Suppressor macrophage treated with lipopolysaccharide for 4 hours (primary cell): ENCODE data around the gene EPN2.

Experiments
- DNase-seq: peaks from one replicate; pipeline ENCODE4 v3.0.0-alpha.2; 2020

Gene EPN2

DNA sequence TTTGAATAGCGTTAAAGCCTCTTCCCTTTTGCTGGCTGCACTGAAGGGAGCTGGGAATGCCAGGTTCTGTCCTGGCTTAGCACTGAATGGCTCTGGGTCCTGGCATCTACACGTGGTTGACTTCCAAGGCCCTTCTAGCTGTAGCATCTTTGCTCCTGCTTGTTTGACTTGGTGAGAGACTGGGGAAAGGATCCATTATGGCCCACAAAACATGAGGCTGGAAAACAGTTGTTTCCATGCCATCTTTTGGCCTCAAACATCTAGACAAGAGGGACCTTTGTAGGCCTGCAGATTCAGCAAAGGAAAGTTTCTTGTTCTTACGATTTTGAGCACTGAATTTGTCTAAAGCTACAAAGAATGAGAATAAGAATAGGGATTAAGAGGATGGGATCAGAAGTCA lies 32.5 kb downstream of the EPN2 start:
- no peak for DNase-seq

DNA sequence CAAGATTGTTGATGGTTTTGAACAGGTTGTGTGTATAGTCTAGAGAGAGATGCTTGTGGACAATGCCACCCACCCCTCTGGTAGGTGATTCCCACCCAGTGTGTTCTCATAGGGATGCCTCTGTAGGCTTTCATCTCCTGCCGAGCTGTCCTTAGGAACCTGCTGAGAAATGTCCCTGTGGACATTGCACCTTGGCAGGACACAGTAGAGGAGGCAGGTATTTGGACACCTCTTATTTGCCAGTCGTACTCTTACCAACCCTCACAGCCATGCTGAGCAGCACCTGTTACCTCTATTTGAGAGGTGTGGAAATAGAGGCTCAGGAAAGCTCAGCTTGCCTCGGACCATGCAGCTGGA lies 33.2 kb downstream of the EPN2 start:
- DNase-seq = no peak

DNA sequence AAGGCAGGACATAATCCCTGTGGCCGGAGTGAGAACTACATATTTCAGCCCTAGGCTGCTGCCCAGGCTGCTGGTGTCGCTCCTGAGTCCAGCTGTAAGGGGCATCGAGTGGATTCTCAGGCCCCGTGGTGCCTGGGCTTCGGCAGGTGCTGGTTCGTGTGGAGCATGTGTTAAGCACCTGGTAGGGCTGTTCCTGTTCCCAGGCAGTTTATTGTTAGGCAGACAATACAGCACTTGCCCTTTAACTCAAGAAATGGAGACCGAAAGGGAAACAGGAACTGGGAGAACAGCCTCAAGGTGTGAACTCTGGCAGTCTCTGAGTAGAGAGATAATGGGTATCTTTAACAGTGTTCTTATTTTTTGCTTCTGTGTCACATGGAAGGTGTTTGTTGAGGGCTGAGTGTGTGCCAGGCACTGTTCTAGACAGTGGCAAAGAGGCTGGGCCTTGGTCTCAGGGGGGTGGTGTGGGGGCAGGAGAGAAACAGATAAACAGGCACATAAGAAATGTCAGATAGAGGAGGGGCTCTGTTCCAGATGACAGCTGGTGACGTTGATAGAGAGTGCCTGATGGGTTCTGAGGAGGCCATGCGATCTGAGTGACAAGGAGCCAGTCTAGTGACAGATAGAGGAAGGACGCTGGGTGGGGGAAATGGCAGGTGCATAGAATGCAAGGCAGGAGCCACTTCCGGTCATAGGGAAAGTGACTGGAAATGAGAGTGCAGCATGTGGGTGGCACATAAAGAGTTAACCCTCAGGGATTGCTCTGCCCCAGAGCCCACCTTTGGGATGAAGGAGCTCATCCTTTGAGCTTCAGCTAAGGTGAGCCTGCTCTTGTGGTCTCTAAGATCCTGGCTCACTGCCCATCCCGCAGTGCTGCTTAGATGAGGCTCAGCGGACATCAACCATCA lies 33.8 kb downstream of the EPN2 start:
- no peak for DNase-seq

DNA sequence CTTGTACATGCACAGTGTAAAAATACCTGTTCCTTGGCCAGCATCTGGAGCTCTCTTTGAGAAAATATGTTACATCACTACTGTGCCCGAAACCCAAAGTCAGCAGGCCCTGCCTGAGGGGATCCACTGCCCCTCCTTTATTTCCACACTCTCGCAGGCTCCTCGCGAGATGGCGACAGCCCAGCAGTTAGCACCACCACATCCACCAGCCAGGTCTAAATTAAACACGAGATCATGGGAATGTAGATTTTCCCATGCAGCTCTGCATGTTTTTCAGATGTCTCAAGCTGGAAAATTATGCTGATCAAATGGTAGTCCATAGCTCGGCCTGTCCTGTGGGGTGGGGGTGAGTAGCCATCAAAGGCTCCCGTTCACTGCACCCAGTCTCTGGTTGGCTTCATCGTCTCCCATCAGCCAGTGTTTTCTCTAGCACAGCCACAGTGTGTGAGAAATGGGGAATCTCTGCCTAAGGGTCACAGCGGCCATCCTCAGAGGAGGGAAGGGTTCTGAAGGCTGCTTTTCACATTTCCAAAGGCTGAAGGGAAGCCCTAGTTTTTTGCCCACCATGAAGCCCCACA lies 34.7 kb downstream of the EPN2 start:
- DNase-seq = no peak

DNA sequence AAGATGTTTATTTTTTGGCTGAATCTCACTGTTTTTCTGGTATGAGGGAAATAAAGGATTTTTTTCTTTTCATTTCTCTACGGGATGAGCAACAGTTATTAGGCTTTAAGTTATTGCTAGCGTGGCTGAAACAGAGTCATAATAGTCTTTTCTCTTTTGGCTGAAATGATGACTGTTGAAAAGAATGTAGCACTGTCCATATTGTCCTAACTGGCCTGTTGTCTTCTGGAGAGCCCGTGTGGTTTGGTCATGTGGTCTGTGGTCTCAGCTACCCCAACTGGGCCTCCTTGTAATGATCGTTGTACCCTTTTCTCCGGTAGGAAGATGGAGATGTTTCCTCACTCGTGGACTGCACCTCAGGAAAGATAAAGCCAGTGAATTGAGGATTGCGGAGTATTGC lies 36.6 kb downstream of the EPN2 start:
- DNase-seq = no peak

DNA sequence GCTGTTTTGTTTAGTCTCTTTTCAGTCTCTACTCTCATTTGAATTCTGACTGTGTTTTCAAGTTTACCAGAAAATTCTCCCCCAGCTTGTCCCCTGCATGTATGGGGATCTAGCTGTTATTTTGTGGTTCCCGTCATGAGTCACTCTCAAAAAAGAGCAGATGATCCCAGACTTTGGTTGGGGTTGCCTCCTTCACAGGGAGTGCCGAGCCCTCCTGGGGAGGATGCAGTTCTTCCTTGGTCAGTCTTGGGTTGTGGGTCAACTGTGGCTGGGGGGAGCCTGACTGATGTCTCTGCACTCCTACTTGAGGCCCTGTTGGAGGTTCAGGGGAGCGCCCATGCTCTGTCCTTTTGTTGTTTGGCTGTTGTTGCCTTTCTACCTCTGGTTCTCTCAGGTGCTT lies 37.7 kb downstream of the EPN2 start:
- no peak for DNase-seq

DNA sequence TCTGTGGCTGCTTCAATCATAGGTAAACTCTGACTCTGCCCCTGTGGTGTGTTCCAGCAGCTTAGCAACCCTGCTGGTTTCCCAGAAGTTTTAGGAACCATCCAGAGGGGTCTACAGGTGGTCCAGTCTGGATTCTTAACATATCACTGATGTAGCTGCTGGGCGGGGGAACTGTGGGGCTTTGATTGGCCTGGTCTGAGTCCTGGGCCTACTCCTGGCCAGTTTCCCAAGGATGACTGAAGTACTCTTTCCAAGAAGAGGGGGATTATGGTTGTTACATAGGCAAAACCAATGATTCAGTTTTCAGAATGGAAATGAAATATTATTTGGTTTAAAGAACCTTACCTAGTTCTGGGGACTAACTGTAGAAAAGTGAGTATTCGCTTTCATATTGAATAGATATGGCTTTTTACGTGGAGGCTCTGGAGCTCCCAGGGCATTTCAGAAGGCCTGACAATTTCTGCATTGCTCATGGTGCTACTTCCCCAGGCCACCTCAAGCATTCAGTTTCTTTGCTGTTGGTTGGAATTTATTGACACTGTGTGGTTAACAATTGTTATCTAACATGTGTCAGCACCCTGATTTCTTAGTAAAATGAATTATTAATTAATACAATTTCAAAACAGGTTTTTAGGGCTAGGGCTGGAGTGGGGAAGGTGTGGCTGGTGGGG lies 38.4 kb downstream of the EPN2 start:
- DNase-seq = no peak

DNA sequence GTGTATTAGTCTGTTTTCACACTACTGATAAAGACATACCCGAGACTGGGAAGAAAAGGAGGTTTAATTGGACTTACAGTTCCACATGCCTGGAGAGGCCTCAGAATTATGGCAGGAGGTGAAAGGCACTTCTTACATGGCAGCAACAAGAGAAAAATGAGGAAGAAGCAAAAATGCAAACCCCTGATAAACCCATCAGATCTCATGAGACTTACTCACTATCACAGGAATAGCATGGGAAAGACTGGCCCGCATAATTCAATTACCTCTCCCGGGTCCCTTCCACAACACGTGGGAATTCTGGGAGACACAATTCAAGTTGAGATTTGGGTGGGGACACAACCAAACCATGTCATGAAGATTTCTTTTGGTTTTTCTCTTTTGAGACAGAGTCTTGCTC lies 41.1 kb downstream of the EPN2 start:
- DNase-seq = peak; percentile 27

DNA sequence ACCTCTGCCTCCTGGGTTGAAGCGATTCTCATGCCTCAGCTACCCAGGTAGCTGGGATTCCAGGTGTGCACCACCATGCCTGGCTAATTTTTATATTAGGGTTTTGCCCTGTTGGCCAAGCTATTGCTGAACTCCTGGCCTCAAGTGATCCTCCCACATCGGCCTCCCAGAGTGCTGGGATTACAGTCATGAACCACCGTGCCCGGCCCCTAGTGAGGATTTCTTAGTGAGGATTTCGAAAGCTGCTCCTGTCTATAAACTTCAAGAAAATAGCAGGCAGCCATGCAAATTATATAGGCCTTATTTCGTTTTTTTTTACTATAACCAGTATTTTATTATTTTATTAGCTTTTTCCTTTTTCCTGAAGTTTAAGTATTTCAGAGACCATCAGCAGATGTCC lies 41.6 kb downstream of the EPN2 start:
- DNase-seq = no peak

DNA sequence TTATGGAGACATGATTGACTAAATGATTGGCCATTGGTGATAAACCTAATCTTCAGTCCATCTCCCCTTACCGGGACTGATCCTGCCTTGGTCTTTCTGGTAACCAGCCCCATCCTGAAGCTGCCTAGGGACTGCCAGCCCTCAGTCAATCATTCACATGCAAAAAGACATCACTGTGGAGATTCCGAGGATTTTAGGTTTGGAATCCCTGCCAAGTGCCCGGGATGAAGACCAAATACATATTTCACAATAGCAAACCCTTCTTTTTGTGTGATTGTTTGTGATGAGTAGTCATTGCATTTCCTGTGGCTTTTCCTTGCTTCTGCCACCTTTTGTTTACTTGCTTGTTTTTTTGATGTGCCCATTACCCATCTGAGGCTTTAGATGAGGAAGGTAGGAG lies 44.0 kb downstream of the EPN2 start:
- DNase-seq = no peak

DNA sequence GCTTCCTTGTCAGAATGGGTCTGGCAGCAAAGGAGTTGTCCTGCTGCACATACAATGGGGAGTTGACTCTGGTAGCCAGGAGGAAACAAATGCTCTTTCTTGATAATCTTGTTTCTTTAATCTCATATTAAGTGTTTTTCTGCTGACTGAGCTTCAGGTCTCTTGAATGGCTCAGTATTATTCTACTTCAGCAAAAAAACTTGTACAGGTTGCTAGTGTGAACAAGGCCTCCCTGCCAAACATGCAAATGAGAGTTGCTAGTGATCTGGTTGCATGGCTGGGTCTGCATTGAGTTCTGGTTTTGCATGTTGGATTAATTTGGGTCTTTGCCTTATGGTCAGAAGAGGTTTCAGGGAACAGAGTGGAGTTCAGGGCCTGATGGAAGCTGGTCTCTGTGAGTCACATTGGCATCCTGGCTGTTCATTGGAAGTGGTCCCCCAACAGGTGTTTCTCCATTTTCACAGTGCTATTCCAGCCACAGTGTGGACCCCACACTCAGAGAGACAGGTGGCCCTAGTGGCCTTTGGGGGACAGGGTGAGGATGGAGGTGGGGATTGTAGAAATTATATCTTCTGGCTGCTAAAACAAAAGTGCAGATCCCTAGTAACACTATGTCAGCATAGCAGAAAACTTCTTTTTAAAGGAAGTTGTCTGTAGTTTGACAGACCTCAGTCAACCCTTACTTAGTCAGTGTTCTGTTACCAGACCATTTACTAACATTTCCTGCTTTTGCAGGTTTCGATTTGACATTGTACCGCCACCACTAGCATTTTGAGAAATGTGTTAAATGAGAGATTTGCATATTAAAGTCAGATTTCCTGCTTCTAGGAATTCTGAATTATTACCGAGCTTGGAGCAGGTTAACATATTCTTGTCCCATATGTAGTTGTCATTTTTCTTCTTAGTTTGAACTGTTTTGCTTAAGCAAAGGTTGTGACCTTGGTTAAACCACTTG lies 47.1 kb downstream of the EPN2 start:
- peak; percentile 46 for DNase-seq

DNA sequence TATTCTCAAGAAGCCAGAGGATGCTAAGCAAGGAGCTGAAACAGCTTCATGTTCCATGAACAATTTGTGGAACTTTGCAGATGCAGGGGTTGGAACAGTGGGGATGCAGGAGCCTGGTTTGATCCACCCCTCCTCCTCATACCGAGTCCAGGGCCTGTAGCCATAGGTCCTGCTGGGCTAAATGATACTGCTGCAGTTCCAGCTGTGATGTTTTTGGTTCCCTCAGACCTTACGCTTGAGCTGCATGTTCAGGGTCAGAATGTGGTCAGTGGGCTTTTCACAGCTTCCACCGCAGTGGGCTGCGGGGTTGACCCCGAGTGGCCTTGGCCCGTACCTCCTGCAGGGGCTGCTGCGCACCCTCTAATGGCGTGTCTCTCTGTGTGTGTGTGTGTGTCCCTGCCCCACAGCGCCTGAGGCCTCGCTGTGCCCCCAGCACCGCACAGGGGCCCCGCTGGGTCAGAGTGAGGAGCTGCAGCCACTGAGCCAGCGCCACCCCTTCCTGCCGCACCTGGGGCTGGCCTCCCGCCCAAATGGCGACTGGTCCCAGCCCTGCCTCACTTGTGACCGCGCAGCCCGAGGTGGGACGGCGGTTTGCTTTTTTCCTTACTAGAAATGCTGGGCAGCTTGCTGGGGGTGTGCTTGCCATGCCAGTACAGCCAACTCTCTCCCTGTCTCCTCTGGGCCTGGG lies 48.2 kb downstream of the EPN2 start:
- no peak for DNase-seq

DNA sequence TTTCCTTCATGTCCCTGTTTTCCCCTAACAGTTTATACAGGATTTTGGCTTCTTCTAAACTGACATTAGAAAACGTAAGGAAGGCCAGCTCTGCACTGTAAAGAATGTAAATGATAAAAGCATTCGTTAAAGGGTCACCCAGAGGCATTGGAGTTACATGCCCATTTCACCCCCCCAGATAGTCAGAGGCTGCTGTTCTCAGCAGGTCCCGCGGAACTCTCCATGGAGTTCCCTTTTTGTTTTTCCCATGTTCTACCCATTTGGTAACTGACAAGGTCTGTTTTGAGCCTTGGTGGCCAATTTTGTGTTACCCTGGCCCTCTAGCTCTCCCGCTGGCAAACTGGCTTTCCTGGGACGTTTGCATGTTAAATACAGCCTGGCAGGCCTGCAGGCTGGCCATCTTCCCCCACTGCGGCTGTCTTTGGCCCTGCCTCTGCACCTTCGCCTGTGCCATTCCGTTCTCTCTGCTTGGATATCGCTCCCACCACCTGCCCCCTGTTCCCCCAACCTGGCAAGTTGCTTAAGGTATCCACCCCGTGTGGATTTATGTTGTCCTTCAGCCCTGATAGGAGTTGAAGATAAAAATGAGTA lies 49.7 kb downstream of the EPN2 start:
- no peak for DNase-seq

DNA sequence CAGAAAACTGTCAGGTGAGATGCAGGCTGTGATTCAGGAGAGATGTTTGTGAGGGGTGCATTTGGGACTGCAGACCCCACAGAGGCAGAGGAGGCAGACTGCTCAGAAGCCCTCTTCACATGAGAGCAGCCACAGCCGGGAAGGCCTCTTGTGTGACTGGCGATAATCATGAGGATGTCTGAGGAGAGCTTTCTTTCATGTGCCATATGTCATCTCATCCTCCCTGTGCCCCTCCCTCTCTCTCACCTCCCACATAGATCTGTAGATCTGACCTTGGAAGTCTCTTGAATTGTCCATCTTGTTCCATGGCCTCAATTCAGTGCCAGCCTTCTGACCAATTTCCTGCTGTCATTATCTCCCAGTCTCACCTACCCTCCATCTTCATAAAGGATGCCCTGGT lies 50.5 kb downstream of the EPN2 start:
- no peak for DNase-seq

DNA sequence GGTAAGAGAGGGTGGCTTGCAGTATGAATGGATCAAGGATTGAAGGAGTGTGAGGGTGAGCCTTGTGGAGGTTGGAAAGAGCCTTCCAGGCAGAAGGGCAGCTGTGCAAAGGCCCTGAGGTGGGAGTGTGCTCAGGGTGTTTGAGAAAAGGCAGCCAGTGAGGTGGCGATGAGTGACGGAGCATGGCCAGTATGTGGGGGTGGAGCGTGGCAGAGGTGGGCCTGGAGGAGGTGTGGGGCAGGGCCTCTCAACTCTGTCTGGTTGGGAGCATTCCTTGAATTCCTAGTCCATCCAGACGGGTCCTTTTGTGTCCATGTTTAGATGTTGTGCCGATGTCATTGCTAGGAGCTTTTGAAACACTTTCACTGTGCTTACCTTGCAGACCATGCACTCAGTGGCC lies 51.3 kb downstream of the EPN2 start:
- DNase-seq = no peak

DNA sequence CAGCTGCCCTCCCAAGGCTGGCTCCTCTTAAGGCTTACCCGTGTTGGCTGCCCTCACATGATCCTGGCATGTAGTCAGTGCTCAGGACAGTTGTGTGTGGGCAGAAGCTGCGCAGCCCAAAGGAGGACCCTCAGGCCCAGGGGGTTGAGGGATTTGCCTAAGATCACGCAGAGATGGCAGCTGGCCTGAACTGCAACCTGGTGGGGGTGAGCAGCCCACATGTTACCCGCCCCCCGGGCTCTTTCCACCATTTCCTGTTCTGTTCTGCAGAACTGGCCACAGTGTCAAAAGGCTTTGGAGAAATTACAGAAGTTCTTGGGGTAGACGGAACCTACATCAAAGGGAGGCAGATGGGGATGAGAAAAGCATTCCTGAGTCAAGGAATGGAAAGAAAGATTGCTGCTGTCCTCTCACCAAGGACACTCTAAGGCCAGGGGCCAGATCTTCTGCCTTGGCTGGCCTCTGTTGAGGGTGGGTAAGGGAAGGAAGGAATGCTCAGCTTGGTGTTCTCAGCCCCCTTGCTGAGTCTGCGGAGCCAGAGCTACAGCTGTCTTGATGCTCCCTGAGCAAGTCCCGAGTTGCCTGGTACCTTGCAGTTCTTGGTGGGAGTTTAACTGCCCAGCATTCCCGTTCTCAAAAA lies 53.0 kb downstream of the EPN2 start:
- peak; percentile 32 for DNase-seq

DNA sequence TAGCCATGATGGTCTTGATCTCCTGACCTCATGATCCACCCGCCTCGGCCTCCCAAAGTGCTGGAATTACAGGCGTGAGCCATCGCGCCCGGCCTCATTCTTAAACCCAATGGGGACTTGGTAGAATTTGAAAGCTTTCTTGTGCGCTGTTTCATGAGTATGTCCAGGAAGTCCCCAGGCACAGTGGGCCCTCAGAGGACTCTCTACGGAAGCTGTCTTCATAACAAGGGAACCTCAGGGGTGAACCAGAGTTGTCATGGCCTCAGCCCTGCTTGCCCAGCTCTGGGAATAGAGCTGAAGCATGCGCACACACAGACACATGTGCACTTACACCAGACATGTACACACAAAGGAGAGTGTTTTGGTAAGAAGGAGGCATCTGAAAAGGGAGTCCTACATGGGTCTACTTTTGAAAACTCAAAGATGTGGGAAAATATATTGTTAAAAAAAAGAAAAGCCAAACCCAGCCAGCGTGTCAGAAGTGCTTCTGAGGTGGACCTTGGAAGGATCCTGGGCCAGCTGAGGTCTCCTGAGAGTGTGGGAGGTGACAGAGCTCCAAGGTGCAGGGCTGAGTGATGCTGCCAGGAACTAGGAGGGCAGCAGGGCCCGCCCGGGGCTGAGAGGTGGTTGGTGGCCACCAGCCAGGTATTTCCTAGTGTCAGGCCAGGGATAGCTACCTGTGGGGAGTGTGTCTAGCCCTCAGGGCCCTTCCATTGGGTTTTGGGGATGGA lies 54.6 kb downstream of the EPN2 start:
- DNase-seq = no peak

DNA sequence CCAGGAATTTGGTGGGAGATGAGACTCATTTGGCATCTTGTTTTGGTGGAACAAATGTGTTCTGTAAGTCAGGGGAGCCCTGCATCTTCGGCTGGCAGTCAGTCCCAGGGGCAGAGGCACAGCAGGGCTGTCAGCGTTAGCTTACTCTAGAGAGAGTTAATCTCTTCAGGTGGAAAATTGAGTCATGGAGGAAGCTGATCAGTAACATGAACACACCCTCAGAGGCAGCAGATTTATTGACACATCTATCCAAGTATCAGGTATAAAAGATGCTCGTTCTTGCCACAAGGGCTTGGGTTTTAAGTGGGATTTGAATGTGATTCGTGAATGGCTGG lies 55.2 kb downstream of the EPN2 start:
- DNase-seq = no peak

DNA sequence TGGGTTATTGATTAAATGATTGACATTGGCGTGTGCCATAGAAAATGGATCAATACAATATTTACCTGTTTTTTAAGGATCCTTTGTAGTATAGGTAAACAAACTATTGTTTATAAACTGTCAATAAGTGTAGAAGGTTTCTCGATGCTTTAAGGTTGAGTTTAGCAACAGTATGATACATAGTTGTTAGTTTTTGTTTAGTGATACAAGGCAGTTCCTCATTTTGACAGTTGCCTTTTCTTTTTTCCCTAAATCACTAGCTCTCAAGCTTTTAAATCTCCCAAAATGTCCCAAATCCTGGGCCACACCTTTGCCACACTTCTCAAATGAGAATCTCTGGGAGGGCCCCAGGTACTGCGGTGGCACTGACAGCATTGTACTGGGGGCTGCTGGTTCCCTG lies 57.3 kb downstream of the EPN2 start:
- peak; percentile 41 for DNase-seq

DNA sequence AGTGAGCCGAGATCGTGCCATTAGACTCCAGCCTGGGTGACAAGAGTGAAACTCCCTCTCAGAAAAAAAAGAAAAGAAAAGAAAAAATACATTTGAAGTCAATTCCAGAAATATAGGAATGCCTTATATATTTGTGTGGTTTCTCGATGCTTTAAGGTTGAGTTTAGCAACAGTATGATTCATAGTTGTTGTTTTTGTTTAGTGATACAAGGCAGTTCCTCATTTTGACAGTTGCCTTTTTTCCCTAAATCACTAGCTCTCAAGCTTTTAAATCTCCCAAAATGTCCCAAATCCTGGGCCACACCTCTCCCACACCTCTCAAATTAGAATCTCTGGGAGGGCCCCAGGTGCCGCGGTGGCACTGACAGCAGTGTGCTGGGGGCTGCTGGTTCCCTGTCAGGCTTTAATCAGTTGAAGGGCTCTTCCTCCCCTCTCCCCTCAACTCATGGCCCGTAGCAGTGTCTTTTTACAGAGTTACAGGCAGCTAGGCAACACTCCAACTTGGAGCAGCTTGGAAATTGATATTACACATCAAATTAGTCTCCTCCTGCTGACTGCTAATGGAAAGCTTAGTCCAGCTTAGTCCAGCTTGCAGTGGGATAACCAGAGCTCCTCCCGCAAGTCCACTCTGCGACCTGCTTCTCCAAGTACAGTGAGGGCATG lies 58.4 kb downstream of the EPN2 start:
- DNase-seq = peak; percentile 57
